ENCODE data around the gene ADCY1.

Gene ADCY1

DNA sequence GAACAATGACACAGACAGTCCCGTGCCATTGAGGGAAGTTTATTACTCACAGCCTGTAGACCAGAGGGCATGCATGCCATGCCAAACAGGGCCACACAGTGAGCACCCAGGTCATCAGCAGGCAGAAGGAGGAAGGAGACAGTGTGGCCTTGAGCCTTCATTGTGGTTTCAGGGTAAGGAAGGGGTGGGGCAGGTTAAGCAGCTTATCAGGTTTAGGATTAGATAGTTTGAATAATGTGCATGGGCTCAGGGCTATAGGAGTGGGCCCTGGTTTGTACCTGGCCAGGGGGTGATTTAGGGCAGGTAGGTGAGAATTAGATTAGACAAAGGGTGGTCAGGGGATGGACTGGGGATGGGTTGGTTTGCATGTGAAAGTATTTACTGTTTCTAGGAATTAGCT is 67.9 kb downstream of the ADCY1 start:
- TF ChIP-seq, protein P1, sequence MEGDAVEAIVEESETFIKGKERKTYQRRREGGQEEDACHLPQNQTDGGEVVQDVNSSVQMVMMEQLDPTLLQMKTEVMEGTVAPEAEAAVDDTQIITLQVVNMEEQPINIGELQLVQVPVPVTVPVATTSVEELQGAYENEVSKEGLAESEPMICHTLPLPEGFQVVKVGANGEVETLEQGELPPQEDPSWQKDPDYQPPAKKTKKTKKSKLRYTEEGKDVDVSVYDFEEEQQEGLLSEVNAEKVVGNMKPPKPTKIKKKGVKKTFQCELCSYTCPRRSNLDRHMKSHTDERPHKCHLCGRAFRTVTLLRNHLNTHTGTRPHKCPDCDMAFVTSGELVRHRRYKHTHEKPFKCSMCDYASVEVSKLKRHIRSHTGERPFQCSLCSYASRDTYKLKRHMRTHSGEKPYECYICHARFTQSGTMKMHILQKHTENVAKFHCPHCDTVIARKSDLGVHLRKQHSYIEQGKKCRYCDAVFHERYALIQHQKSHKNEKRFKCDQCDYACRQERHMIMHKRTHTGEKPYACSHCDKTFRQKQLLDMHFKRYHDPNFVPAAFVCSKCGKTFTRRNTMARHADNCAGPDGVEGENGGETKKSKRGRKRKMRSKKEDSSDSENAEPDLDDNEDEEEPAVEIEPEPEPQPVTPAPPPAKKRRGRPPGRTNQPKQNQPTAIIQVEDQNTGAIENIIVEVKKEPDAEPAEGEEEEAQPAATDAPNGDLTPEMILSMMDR (IDR thresholded peaks at IDR 0.05) = no peak

DNA sequence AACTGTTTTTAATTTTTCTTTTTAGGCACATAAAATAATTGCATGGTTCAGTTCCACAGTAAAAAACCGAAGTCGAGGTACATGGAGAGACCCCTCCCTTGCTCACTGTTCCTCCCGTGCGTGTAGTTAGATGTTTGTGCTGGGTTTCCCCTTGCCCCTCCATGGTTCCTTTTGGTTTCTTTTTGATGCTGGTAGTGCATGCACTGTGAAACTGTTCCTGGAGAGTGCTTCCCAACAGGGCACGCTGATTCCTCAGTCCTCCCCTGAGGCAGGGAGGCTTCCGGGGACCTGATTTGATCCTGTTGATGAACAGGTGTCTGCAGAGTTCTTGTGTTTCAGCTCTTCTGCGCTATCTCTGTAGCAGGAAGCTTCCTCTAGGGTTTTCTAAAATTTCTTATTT is 69.5 kb downstream of the ADCY1 start:
- TF ChIP-seq, protein P1 (IDR thresholded peaks at IDR 0.05) = no peak

DNA sequence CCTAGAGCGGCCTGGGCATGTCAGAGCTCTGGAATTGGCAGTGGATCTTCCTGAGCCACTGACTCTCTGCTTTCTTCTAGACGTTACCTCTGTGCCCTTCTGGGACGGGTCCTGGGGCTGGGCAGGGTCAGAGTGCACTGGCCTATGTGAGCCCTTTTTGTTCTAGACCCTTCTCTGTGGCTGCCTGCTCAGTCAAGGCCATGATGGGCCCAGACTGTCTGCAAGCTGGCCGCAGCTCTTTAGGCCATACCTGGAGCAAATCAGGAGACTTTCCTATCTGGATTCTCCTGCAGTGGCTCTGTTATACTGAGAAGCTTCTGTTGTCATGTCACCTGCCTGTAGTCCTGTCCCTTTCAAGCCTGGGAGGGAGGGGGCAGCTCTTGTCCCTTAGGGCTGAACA is 70.1 kb downstream of the ADCY1 start:
- TF ChIP-seq, protein P1 (IDR thresholded peaks at IDR 0.05) = no peak

DNA sequence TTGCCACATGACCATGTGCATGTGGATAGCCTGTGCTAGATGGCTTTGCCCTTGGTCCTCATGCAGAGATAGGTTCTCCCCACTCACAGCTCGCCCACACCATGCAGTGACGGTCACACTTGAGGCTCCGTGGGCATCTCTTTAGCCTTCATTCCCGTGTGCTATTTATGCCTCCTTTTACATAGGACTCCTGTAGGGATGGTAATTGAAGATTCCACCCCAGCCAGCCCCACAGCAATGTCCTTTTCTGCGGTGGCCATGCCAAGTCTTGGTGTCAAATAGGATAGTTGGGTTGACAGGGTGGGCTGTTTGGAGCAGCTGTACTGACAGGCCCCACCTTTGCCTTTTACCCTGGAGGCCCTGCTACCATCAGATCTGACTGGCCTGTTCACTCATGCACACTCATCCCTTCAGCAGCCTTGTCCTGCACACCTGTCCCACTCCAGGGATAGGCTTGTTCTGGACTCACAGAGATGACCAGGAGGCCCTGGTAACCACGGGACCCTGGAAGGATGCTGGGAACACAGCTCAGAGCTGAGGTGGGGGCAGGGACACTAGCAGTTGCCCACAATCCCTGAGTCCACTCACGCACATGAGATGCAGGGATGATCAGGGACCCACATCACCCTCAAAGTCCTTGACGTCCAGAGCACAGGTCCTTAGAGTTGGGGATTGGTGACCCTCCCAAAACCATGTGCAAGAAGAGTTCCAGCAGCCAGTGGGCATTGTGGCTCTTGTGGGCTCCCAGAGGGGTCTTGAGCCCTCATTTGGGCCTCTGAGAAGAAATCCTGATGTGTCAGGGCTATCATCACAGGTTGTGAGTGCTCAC is 71.2 kb downstream of the ADCY1 start:
- TF ChIP-seq, protein P1 (IDR thresholded peaks at IDR 0.05) = no peak

DNA sequence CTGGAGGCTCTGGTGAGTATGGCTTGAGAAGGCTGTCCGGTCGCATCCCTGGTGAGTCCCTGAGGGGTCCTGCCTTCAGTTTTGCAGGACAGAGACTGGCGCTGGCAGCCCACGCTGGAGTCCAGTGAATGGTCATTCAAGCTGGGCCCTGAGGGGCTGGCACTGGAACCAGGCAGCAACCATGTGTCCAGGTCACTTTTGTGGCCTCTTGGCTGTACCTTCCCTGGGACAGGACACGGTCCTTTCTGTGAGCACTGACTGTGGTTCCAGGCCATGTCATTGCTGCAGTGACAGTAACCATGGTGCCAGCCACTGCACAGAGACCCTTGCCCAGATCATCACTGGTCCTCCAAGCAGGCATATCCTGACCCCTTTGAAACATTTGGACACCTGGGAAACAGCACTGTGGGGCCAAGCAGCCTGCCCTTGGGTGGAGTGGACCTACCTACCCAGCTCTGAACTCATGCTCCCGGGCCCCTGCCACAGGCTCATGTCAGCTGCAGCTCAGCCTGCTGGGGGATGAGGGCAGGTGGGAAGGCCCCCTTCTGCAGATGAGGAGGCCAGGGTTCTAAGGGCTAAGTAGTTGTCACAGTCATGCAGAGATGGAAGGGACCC is 72.1 kb downstream of the ADCY1 start:
- TF ChIP-seq, protein P1 (IDR thresholded peaks at IDR 0.05) = no peak

DNA sequence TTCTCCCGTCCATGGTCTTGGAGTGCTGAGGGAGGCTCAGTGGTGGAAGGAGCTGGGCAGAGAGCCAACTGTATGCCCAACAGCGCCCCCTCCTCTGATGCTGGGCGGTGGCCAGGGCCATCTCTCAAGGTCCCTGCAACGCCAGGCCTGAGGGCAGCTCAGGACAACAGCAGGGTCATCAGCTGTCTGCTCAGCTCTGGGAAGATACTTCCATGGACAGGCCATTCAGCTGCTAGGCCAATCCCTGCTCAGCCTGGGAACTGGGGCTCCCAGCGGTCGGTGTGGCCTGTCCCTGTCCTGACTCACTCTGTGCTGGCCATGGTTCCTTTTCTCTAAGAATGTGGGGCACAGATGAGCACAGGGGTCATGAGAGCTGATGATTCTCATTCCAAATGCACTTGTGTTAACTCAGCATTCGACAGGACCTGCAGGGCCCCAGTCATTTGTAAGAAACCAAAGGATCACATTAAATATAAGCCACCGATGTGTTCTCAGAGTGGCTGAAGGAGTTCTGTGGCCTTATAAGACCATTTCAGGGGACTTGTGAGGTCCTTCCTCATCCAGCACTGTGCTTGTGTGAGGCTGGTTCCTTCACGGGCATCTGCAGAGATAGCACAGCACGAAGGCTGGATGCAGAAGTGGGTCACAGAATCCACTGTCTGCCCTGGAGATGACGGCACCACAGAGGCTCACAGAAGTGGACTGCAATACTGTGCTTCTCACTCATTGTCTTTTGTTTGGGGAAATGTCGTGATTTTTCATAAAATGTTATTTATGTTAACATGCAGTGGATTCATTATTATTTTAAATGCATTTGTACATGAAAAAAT is 73.0 kb downstream of the ADCY1 start:
- TF ChIP-seq, protein P1 (IDR thresholded peaks at IDR 0.05) = no peak

DNA sequence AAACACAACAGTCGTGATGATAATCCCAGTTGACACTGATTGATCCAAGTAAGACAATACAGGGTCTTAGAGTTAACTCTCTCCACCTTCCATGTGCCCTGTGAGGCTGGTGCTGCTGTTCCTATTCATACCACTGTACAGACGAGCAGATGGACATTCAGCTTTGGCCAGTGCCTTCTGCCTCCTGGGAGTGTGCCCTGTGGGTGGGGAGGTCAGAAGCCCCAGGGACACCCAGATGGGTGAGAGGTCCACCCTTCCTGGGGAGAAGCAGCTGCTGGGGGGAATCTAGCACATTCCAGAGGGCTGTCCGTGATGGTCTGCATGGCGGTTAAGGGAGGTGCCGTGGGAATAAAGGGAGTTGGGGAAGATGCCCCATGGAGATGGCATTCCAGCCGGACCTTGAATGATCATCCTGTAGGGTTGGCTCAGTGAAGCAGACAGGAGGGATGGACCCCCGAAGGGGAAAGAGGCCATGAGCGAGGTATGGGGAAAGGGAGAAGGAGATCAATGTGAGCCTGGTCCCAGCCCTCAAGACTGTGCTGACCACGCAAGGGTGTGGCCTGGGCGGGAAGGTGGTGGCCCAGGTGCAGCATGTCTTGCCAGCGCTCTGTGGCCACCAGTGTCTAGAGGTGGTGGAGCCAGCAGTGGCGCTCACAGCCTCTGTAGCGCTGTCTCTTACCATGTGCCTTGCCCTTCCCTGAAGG is 74.0 kb downstream of the ADCY1 start:
- TF ChIP-seq, protein P1 (IDR thresholded peaks at IDR 0.05) = no peak

Data from LNCAP (cell line).